GM23338 (cell line): ENCODE measurements around the gene MLLT3. TPM values are rescaled to one million over a fixed set of nuclear protein-coding genes. Genes with fewer than 3 reads are reported as not detected.

ENCODE experiments used
- ATAC-seq: fragments of 200-7000 bp; cut with Tn5 transposase; 3 replicates; pipeline ENCODE4 v1.9.1; 2020
- DNase-seq: peaks from one replicate; pipeline ENCODE4 v3.0.0-alpha.2; 2015; ENCODE audit warnings: low spot score
- H2AFZ ChIP-seq: fragments of 200-600 bp; sonication (generic); 2 replicates; pipeline ENCODE4 v1.8.0; 2016; ENCODE audit warnings: antibody characterized with exemption, mild to moderate bottlenecking, moderate library complexity
- H3F3A ChIP-seq: fragments of 200-600 bp; sonication (generic); replicated peaks from 2 replicates; pipeline ENCODE4 v1.8.0; 2017; ENCODE audit warnings: antibody characterized with exemption, mixed run types, low read depth
- H3K27ac ChIP-seq: fragments of 200-600 bp; sonication (generic); 2 replicates; pipeline ENCODE4 v1.6.1; 2016; ENCODE audit warnings: low read depth
- H3K27me3 ChIP-seq: fragments of 200-600 bp; sonication (generic); 2 replicates; pipeline ENCODE4 v1.8.0; 2016; ENCODE audit warnings: mild to moderate bottlenecking, mixed run types, moderate library complexity; ENCODE audit not compliant: insufficient read depth
- H3K36me3 ChIP-seq: fragments of 200-600 bp; sonication (generic); 2 replicates; pipeline ENCODE4 v1.8.0; 2016; ENCODE audit warnings: mild to moderate bottlenecking; ENCODE audit not compliant: insufficient read depth
- H3K4me1 ChIP-seq: fragments of 200-600 bp; sonication (generic); 2 replicates; pipeline ENCODE4 v1.8.0; 2016; ENCODE audit warnings: mild to moderate bottlenecking, moderate library complexity; ENCODE audit not compliant: insufficient read depth
- H3K4me2 ChIP-seq: fragments of 200-600 bp; sonication (generic); 2 replicates; pipeline ENCODE4 v1.7.1; 2017; ENCODE audit warnings: mixed run types
- H3K4me3 ChIP-seq: fragments of 200-600 bp; sonication (generic); 2 replicates; pipeline ENCODE4 v1.6.1; 2016; ENCODE audit warnings: mixed run types
- H3K79me2 ChIP-seq: fragments of 200-600 bp; sonication (generic); replicated peaks from 2 replicates; pipeline ENCODE4 v1.8.0; 2017; ENCODE audit warnings: mild to moderate bottlenecking; ENCODE audit not compliant: insufficient read depth
- H3K9me2 ChIP-seq: fragments of 200-600 bp; sonication (generic); 2 replicates; pipeline ENCODE4 v1.8.0; 2017; ENCODE audit not compliant: insufficient read depth
- H4K20me1 ChIP-seq: fragments of 200-600 bp; sonication (generic); replicated peaks from 2 replicates; pipeline ENCODE4 v1.8.0; 2017; ENCODE audit warnings: mild to moderate bottlenecking; ENCODE audit not compliant: insufficient read depth
- H3K27ac Mint-ChIP-seq: 2 replicates; pipeline ENCODE4 v1.8.0; 2020; ENCODE audit warnings: inconsistent platforms, mild to moderate bottlenecking, moderate library complexity, mixed read lengths
- H3K27me3 Mint-ChIP-seq: 3 replicates; pipeline ENCODE4 v1.8.0; 2022; ENCODE audit warnings: low read depth, mild to moderate bottlenecking, moderate library complexity, mixed read lengths, inconsistent platforms; ENCODE audit not compliant: insufficient read depth, poor library complexity
- H3K36me3 Mint-ChIP-seq: 3 replicates; pipeline ENCODE4 v1.8.0; 2021; ENCODE audit warnings: low read depth, mild to moderate bottlenecking, inconsistent platforms, moderate library complexity, mixed read lengths
- H3K4me1 Mint-ChIP-seq: 3 replicates; pipeline ENCODE4 v1.8.0; 2020; ENCODE audit warnings: mild to moderate bottlenecking, inconsistent platforms, mixed read lengths
- H3K4me3 Mint-ChIP-seq: 3 replicates; pipeline ENCODE4 v1.8.0; 2021; ENCODE audit warnings: moderate library complexity, mild to moderate bottlenecking, inconsistent platforms, mixed read lengths
- H3K9me3 Mint-ChIP-seq: 3 replicates; pipeline ENCODE4 v1.8.0; 2020; ENCODE audit warnings: moderate library complexity, mild to moderate bottlenecking, inconsistent platforms, mixed read lengths
- CREB1 ChIP-seq: fragments of 250-450 bp; sonication (Bioruptor Pico); IDR thresholded peaks from 2 replicates; pipeline ENCODE4 v1.5.0; 2020; ENCODE audit warnings: low read depth, mild to moderate bottlenecking, moderate library complexity
- CTCF ChIP-seq, 2 experiments: fragments of 200-600 bp in 1 of 2; sonication (generic) in 1 of 2; conservative IDR thresholded peaks; 2 replicates each; pipeline versions ENCODE4 v1.5.1 to v1.6.1; 2016 to 2017; ENCODE audit warnings: antibody characterized with exemption in 2 of 2, low read depth in 2 of 2, mild to moderate bottlenecking in 2 of 2, moderate library complexity in 1 of 2
- ETS1 ChIP-seq: IDR thresholded peaks from 2 replicates; pipeline ENCODE4 v1.6.1; 2016; ENCODE audit warnings: antibody characterized with exemption
- EZH2 ChIP-seq: fragments of 200-600 bp; sonication (generic); IDR thresholded peaks from one replicate; pipeline ENCODE4 v1.8.0; 2017; ENCODE audit warnings: antibody characterized with exemption, mild to moderate bottlenecking, low read depth; ENCODE audit not compliant: unreplicated experiment
- EZH2phosphoT487 ChIP-seq: fragments of 200-600 bp; sonication (generic); IDR thresholded peaks from one replicate; pipeline ENCODE4 v1.8.1; 2018; ENCODE audit warnings: antibody characterized with exemption; ENCODE audit not compliant: unreplicated experiment
- JUNB ChIP-seq: IDR thresholded peaks from one replicate; pipeline ENCODE4 v1.6.1; 2016; ENCODE audit warnings: antibody characterized with exemption; ENCODE audit not compliant: unreplicated experiment
- NANOG ChIP-seq: IDR thresholded peaks from 2 replicates; pipeline ENCODE4 v1.6.1; 2016; ENCODE audit warnings: antibody characterized with exemption, borderline replicate concordance
- POLR2AphosphoS5 ChIP-seq: IDR thresholded peaks from 2 replicates; pipeline ENCODE4 v1.6.1; 2016; ENCODE audit warnings: antibody characterized with exemption, low read depth
- REST ChIP-seq: IDR thresholded peaks from one replicate; pipeline ENCODE4 v1.6.1; 2018; ENCODE audit warnings: antibody characterized with exemption; ENCODE audit not compliant: unreplicated experiment
- STAT1 ChIP-seq: IDR thresholded peaks from one replicate; pipeline ENCODE4 v1.6.1; 2016; ENCODE audit warnings: antibody characterized with exemption; ENCODE audit not compliant: unreplicated experiment
- ZNF114 ChIP-seq: fragments of 250-450 bp; sonication (Bioruptor Pico); IDR thresholded peaks from 2 replicates; pipeline ENCODE4 v1.5.0; 2020; ENCODE audit warnings: mild to moderate bottlenecking, moderate library complexity
- ZNF331 ChIP-seq: fragments of 250-450 bp; sonication (Bioruptor Pico); IDR thresholded peaks from 2 replicates; pipeline ENCODE4 v1.5.0; 2020; ENCODE audit warnings: low read depth, mild to moderate bottlenecking, moderate library complexity
- ZNF462 ChIP-seq: fragments of 250-450 bp; sonication (Bioruptor Pico); IDR thresholded peaks from 2 replicates; pipeline ENCODE4 v1.5.0; 2020; ENCODE audit warnings: mild to moderate bottlenecking, moderate library complexity
- polyA plus RNA-seq: library from polyadenylated mRNA; unstranded; fragments of >200 nt; fragmentation: Nextera tagmentation; extraction: Ambion mirVana; gene quantifications from 2 replicates; pipeline ENCODE4 v1.2.1, GENCODE V29; 2016
- total RNA-seq: library from RNA; depleted of rRNA; stranded (reverse); fragments of >200 nt; shearing (Covaris generic); gene quantifications from 2 replicates; pipeline ENCODE4 v1.2.3, GENCODE V29; 2014

MLLT3 gene
- total and polyA plus RNA-seq, 2 experiments from 2014 or later = 7.5 to 9.5 TPM

GRCh38 chr9:20594608-20595007, 27.7 kb downstream of the MLLT3 start:
- Histone ChIP-seq H3K27me3 (no peaks in the 10 kb centered on the region), H3K4me1 (peaks cover 6% of the 10 kb centered on the region; the same call in 1 of the 2 replicates), H3K79me2 (no peaks in the 10 kb centered on the region), H2AFZ (no peak overlapping the region), H3K4me2 (no peak overlapping the region), H4K20me1 (no peaks in the 10 kb centered on the region), H3F3A (no peaks in the 10 kb centered on the region), H3K27ac (no peak overlapping the region), H3K36me3 (no peaks in the 10 kb centered on the region), H3K9me2 (no peaks in the 10 kb centered on the region), H3K4me3 (no peak overlapping the region)
- TF ChIP-seq ZNF331 (CRISPR knock-in tag) = no peak
- TF ChIP-seq EZH2phosphoT487 = no peak
- TF ChIP-seq ZNF462 (CRISPR knock-in tag) = no peak
- no peak for TF ChIP-seq JUNB
- no peak for TF ChIP-seq EZH2
- TF ChIP-seq POLR2AphosphoS5 = no peak
- no peak for TF ChIP-seq STAT1
- TF ChIP-seq REST = no peak
- TF ChIP-seq ETS1 = no peak
- TF ChIP-seq NANOG = no peak
- no peak for TF ChIP-seq CREB1 (CRISPR knock-in tag)
- no peak for TF ChIP-seq CTCF (conservative IDR thresholded peaks at IDR 0.05; ENCODE audit: low read depth in 2 of 2)
- no peak for TF ChIP-seq ZNF114 (CRISPR knock-in tag)
- no peaks in the 10 kb centered on the region; the same call in 2 of the 3 replicates for H3K36me3 Mint-ChIP-seq
- H3K4me1 Mint-ChIP-seq = peaks cover 6% of the 10 kb centered on the region
- H3K27me3 Mint-ChIP-seq = peaks cover 3% of the 10 kb centered on the region
- H3K4me3 Mint-ChIP-seq = no peak overlapping the region
- ATAC-seq (no peak), DNase-seq (peak; percentile 14)
- no peak overlapping the region for H3K27ac Mint-ChIP-seq
- H3K9me3 Mint-ChIP-seq = no peaks in the 10 kb centered on the region
